Body of pancreas (tissue), 4 donors: Measurements from ENCODE around the gene PNKP.

Source experiments
- CTCF ChIP-seq, 7 experiments: fragments of 450-650 bp in 4 of 7; fragments of 200-600 bp in 3 of 7; sonication (generic) in 3 of 7; IDR thresholded peaks; one replicate each; pipeline ENCODE4 v1.5.1; 2016 to 2019; ENCODE audit warnings: antibody characterized with exemption in 7 of 7
- POLR2A ChIP-seq, 3 donors: fragments of 450-650 bp; IDR thresholded peaks; one replicate each; pipeline ENCODE4 v1.6.1; 2016; ENCODE audit warnings: antibody characterized with exemption in 3 of 3, mild to moderate bottlenecking in 2 of 3

- TF ChIP-seq CTCF (IDR thresholded peaks at IDR 0.05) (no peak), POLR2A (IDR thresholded peaks at IDR 0.05) (no peak)
Observed at GRCh38 chr19:49878744-49879070, 11.3 kb upstream of the PNKP start.
